ENCODE measurements around the gene BAG1.

GRCh38 chr9:33210006-33210715 lies 54.3 kb downstream of the BAG1 start:
- TF ChIP-seq CTCF (IDR thresholded peaks at IDR 0.05; ENCODE audit: insufficient read depth, low read length) (no peak), POLR2AphosphoS5 (IDR thresholded peaks at IDR 0.05; ENCODE audit: low read depth) (no peak), SPI1 (IDR thresholded peaks at IDR 0.05; ENCODE audit: borderline replicate concordance, low read depth) (no peak), REST (IDR thresholded peaks at IDR 0.05; ENCODE audit: insufficient replicate concordance, low read depth) (no peak), GABPA (IDR thresholded peaks at IDR 0.05; ENCODE audit: low read depth) (no peak)

All from HL-60 (cell line).